ENCODE data around the gene STAC. TPM values are rescaled to one million over a fixed set of nuclear protein-coding genes. Genes with fewer than 3 reads are reported as not detected.
A peak's percentile ranks its signal among the peaks of the same experiment; 100 is the strongest.

Gene STAC
- total and polyA plus RNA-seq, 7 experiments from 2014 or later, result 0.22 TPM; not detected in 6

- intact Hi-C loops (cut with micrococcal nuclease), result no loop called here
- no peaks in the 10 kb centered on the region for H3K27me3 ChIP-seq (ENCODE audit: control insufficient read depth in 2 of 2, insufficient read depth in 2 of 2, low read length in 2 of 2)
Measured at GRCh38 chr3:36367912-36368573, 12.3 kb upstream of the STAC start.

DNA sequence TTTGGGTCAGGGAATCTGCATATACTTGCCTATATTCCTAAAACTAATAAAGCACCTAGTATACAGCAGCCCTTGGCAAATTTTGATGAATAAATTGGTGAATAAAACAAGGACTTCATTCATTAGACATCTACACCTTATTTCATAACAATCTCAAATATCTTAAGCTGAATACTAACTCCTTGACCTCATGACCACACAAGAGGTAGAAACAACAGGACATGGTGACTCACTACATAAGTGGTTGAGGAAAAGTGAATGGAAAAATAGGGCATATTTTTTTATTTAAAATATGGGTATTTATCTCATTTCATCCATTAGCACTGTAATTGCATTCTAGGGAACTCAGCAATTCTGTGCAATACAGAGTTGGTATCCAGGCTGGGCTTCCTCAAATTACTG, 7.8 kb upstream of the STAC start:
- peaks cover 0 to 18% (median 10%) of the 10 kb centered on the region in 5 donors for H3K27me3 Mint-ChIP-seq
- Histone ChIP-seq H3K36me3 (ENCODE audit: control insufficient read depth in 2 of 3, insufficient read depth in 3 of 3, low read length in 3 of 3) (no peaks in the 10 kb centered on the region), H3K27ac (ENCODE audit: low read depth, low read length) (no peak overlapping the region), H3K4me1 (ENCODE audit: control insufficient read depth in 2 of 2, insufficient read depth in 2 of 2, low read length in 2 of 2) (no peaks in the 10 kb centered on the region), H3K4me3 (ENCODE audit: low read length) (no peak overlapping the region), H3K9me3 (ENCODE audit: control insufficient read depth in 2 of 3, low read length in 3 of 3) (no peaks in the 10 kb centered on the region), H3K27me3 (ENCODE audit: control insufficient read depth in 2 of 2, insufficient read depth in 2 of 2, low read length in 2 of 2) (no peaks in the 10 kb centered on the region)
- no peaks in the 10 kb centered on the region for H3K36me3 Mint-ChIP-seq
- H3K4me3 Mint-ChIP-seq, result no peak overlapping the region
- no peaks in the 10 kb centered on the region for H3K4me1 Mint-ChIP-seq
- ATAC-seq, result no peak
- H3K9me3 Mint-ChIP-seq, result peaks cover 0 to 3% (median 0%) of the 10 kb centered on the region in 11 donors
- no peak overlapping the region for H3K27ac Mint-ChIP-seq
- ChIA-PET CTCF (no interaction called here), POLR2A (no interaction called here)
- DNase-seq, result no peak
- intact Hi-C loops (cut with micrococcal nuclease), result no loop called here

More at GRCh38 chr3:36367912-36368573, 12.3 kb upstream of the STAC start:
- Mint-ChIP-seq H3K27ac (no peak overlapping the region), H3K36me3 (no peaks in the 10 kb centered on the region), H3K4me1 (no peaks in the 10 kb centered on the region), H3K27me3 (peaks cover 0 to 14% (median 0%) of the 10 kb centered on the region in 5 donors), H3K4me3 (no peak overlapping the region), H3K9me3 (peaks cover 0 to 7% (median 0%) of the 10 kb centered on the region in 11 donors)
- H3K4me1 ChIP-seq (ENCODE audit: control insufficient read depth in 2 of 2, insufficient read depth in 2 of 2, low read length in 2 of 2), result no peaks in the 10 kb centered on the region
- H3K27ac ChIP-seq (ENCODE audit: low read depth, low read length), result no peak overlapping the region
- DNase-seq, result no peak
- no peaks in the 10 kb centered on the region for H3K9me3 ChIP-seq (ENCODE audit: control insufficient read depth in 2 of 3, low read length in 3 of 3)
- no peak overlapping the region for H3K4me3 ChIP-seq (ENCODE audit: low read length)
- H3K36me3 ChIP-seq (ENCODE audit: control insufficient read depth in 2 of 3, insufficient read depth in 3 of 3, low read length in 3 of 3), result no peaks in the 10 kb centered on the region
- no peak for ATAC-seq
- CTCF ChIA-PET, result no interaction called here
- POLR2A ChIA-PET, result no interaction called here

GRCh38 chr3:36373084-36373483, 7.2 kb upstream of the STAC start:
- Histone ChIP-seq H3K36me3 (ENCODE audit: control insufficient read depth in 2 of 3, insufficient read depth in 3 of 3, low read length in 3 of 3) (no peaks in the 10 kb centered on the region), H3K9me3 (ENCODE audit: control insufficient read depth in 2 of 3, low read length in 3 of 3) (no peaks in the 10 kb centered on the region), H3K27ac (ENCODE audit: low read depth, low read length) (no peak overlapping the region), H3K27me3 (ENCODE audit: control insufficient read depth in 2 of 2, insufficient read depth in 2 of 2, low read length in 2 of 2) (no peaks in the 10 kb centered on the region), H3K4me3 (ENCODE audit: low read length) (no peak overlapping the region), H3K4me1 (ENCODE audit: control insufficient read depth in 2 of 2, insufficient read depth in 2 of 2, low read length in 2 of 2) (no peaks in the 10 kb centered on the region)
- H3K4me3 Mint-ChIP-seq, result no peak overlapping the region
- ATAC-seq, result no peak
- ChIA-PET POLR2A (no interaction called here), CTCF (no interaction called here)
- H3K27me3 Mint-ChIP-seq, result peaks cover under 1 to 21% (median 13%) of the 10 kb centered on the region in 5 donors
- H3K27ac Mint-ChIP-seq, result no peak overlapping the region
- no peaks in the 10 kb centered on the region for H3K4me1 Mint-ChIP-seq
- intact Hi-C loops (cut with micrococcal nuclease), result no loop called here
- H3K9me3 Mint-ChIP-seq, result peaks cover 0 to 4% (median 0%) of the 10 kb centered on the region in 11 donors
- peaks cover 0 to 3% (median 0%) of the 10 kb centered on the region in 5 donors for H3K36me3 Mint-ChIP-seq
- no peak for DNase-seq

- intact Hi-C loops (cut with micrococcal nuclease), result no loop called here
- no peaks in the 10 kb centered on the region for H3K4me1 ChIP-seq (ENCODE audit: control insufficient read depth in 2 of 2, insufficient read depth in 2 of 2, low read length in 2 of 2)
- H3K27me3 ChIP-seq (ENCODE audit: control insufficient read depth in 2 of 2, insufficient read depth in 2 of 2, low read length in 2 of 2), result no peaks in the 10 kb centered on the region
- H3K27ac ChIP-seq (ENCODE audit: low read depth, low read length), result no peak overlapping the region
- no peaks in the 10 kb centered on the region for H3K9me3 ChIP-seq (ENCODE audit: control insufficient read depth in 2 of 3, low read length in 3 of 3)
- peaks cover 0 to 5% (median 0%) of the 10 kb centered on the region in 11 donors for H3K9me3 Mint-ChIP-seq
- ChIA-PET CTCF (no interaction called here), POLR2A (no interaction called here)
- peaks cover 2 to 20% (median 16%) of the 10 kb centered on the region in 5 donors for H3K27me3 Mint-ChIP-seq
- H3K4me3 ChIP-seq (ENCODE audit: low read length), result no peak overlapping the region
- DNase-seq (no peak), ATAC-seq (no peak)
- no peak overlapping the region for H3K4me3 Mint-ChIP-seq
- H3K4me1 Mint-ChIP-seq, result no peaks in the 10 kb centered on the region
- H3K27ac Mint-ChIP-seq, result no peak overlapping the region
- H3K36me3 Mint-ChIP-seq, result peaks cover 0 to 4% (median 0%) of the 10 kb centered on the region in 5 donors
- H3K36me3 ChIP-seq (ENCODE audit: control insufficient read depth in 2 of 3, insufficient read depth in 3 of 3, low read length in 3 of 3), result no peaks in the 10 kb centered on the region
Measured at GRCh38 chr3:36373666-36374065, 6.6 kb upstream of the STAC start.

DNA sequence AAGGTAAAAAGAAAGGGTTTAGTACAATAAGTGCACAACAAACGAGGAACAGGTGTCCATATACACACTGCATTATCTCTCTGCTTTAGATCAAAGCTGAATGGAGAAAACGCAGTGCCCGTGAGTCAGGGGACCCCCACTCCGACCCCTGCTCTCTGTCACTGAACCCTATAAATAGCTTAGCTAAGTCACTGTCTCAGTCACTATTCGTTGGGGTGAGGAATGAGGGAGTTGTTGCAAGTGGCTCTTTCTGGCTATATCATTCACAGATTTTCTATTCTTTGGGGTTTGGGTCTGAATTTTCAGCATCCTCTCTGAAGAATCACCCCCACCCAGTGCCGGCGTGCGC, 458 bp upstream of the STAC start:
- H3K9me3 Mint-ChIP-seq, result peaks cover 0 to 5% (median 0%) of the 10 kb centered on the region in 11 donors
- no peak overlapping the region for H3K27ac Mint-ChIP-seq
- POLR2A ChIA-PET, result no interaction called here
- H3K27me3 ChIP-seq (ENCODE audit: control insufficient read depth in 2 of 2, insufficient read depth in 2 of 2, low read length in 2 of 2), result no peaks in the 10 kb centered on the region
- H3K27ac ChIP-seq (ENCODE audit: low read depth, low read length), result no peak overlapping the region
- CTCF ChIA-PET, result no interaction called here
- peaks cover 0 to 10% (median 0%) of the 10 kb centered on the region in 7 donors for H3K4me1 Mint-ChIP-seq
- no peaks in the 10 kb centered on the region for H3K36me3 ChIP-seq (ENCODE audit: control insufficient read depth in 2 of 3, insufficient read depth in 3 of 3, low read length in 3 of 3)
- peak overlapping the region in 1 of 10 donors; percentile 2 for H3K4me3 Mint-ChIP-seq
- H3K9me3 ChIP-seq (ENCODE audit: control insufficient read depth in 2 of 3, low read length in 3 of 3), result no peaks in the 10 kb centered on the region
- peaks cover 29 to 51% (median 36%) of the 10 kb centered on the region in 5 donors for H3K27me3 Mint-ChIP-seq
- no peak overlapping the region for H3K4me3 ChIP-seq (ENCODE audit: low read length)
- DNase-seq (no peak), ATAC-seq (no peak)
- intact Hi-C loops (cut with micrococcal nuclease), result no loop called here
- H3K36me3 Mint-ChIP-seq, result peaks cover 0 to 4% (median 0%) of the 10 kb centered on the region in 5 donors
- no peaks in the 10 kb centered on the region for H3K4me1 ChIP-seq (ENCODE audit: control insufficient read depth in 2 of 2, insufficient read depth in 2 of 2, low read length in 2 of 2)

DNA sequence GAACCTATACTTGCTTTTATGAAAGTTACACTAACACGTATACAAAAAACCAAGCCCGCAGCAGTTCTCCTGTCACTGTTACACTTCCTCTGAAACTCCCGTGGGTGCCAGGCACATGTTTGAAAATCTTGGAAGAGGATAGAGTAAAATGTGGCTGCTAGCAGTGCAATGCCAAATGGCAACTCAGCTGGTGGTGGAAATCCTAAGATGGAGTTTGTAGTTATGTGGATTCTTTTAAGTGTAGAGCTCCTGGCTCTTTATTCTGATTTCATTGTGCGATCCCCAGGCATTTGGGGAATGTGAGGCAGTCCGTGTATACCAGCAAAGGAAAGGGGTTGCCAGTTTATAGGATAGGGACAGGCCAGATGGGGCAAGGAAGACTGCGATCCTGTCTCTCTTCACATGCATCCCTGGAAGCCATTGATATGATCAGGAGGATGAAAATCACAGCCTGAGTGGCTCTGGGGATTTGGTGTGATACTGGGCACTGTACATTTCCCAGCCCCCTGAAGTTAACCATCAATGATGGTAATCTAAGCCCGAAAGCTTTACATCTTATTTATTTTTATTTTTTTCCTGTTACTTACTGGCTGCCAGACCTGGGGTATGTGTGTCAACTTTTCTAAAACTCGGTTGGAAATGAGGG, 1.1 kb downstream of the STAC start:
- intact Hi-C loops (cut with micrococcal nuclease), result no loop called here
- H3K27me3 Mint-ChIP-seq, result peaks cover 29 to 51% (median 36%) of the 10 kb centered on the region in 5 donors

GRCh38 chr3:36393563-36393962, 13.3 kb downstream of the STAC start:
- Histone ChIP-seq H3K27me3 (ENCODE audit: control insufficient read depth in 2 of 2, insufficient read depth in 2 of 2, low read length in 2 of 2) (no peaks in the 10 kb centered on the region), H3K9me3 (ENCODE audit: control insufficient read depth in 2 of 3, low read length in 3 of 3) (no peaks in the 10 kb centered on the region), H3K4me1 (ENCODE audit: control insufficient read depth in 2 of 2, insufficient read depth in 2 of 2, low read length in 2 of 2) (no peaks in the 10 kb centered on the region), H3K36me3 (ENCODE audit: control insufficient read depth in 2 of 3, insufficient read depth in 3 of 3, low read length in 3 of 3) (no peaks in the 10 kb centered on the region), H3K27ac (ENCODE audit: low read depth, low read length) (no peak overlapping the region), H3K4me3 (ENCODE audit: low read length) (no peak overlapping the region)
- peak; percentile 38 for ATAC-seq
- Mint-ChIP-seq H3K36me3 (no peaks in the 10 kb centered on the region), H3K4me3 (no peak overlapping the region), H3K27me3 (peaks cover 2 to 29% (median 21%) of the 10 kb centered on the region in 5 donors), H3K9me3 (peaks cover 0 to 9% (median 3%) of the 10 kb centered on the region in 11 donors), H3K27ac (no peak overlapping the region), H3K4me1 (peaks cover 0 to 1% (median 0%) of the 10 kb centered on the region in 7 donors)
- POLR2A ChIA-PET, result no interaction called here
- CTCF ChIA-PET, result no interaction called here
- DNase-seq, result no peak
- intact Hi-C loops (cut with micrococcal nuclease), result no loop called here

More for the DNA sequence above, 1.1 kb downstream of the STAC start:
- Mint-ChIP-seq H3K4me1 (peaks cover 0 to 10% (median 0%) of the 10 kb centered on the region in 7 donors), H3K9me3 (peaks cover 0 to 5% (median 0%) of the 10 kb centered on the region in 11 donors), H3K27ac (no peak overlapping the region), H3K36me3 (peaks cover 0 to 4% (median 0%) of the 10 kb centered on the region in 5 donors), H3K4me3 (no peak overlapping the region)
- ATAC-seq (no peak), DNase-seq (no peak)
- ChIA-PET CTCF (no interaction called here), POLR2A (no interaction called here)
- Histone ChIP-seq H3K36me3 (ENCODE audit: control insufficient read depth in 2 of 3, insufficient read depth in 3 of 3, low read length in 3 of 3) (no peaks in the 10 kb centered on the region), H3K4me1 (ENCODE audit: control insufficient read depth in 2 of 2, insufficient read depth in 2 of 2, low read length in 2 of 2) (no peaks in the 10 kb centered on the region), H3K9me3 (ENCODE audit: control insufficient read depth in 2 of 3, low read length in 3 of 3) (no peaks in the 10 kb centered on the region), H3K27ac (ENCODE audit: low read depth, low read length) (no peak overlapping the region), H3K27me3 (ENCODE audit: control insufficient read depth in 2 of 2, insufficient read depth in 2 of 2, low read length in 2 of 2) (no peaks in the 10 kb centered on the region), H3K4me3 (ENCODE audit: low read length) (no peak overlapping the region)
